Measurements from ENCODE around the gene TTC7B. TPM values are rescaled to one million over a fixed set of nuclear protein-coding genes. Genes with fewer than 3 reads are reported as not detected.

Gene TTC7B
- total RNA-seq, 1 donor from 2014 or later: 83.1 TPM

GRCh38 chr14:90612801-90613200 is 203.4 kb downstream of the TTC7B start:
- Mint-ChIP-seq H3K4me1 (ENCODE audit: low read depth, unreplicated experiment) (peaks cover 17% of the 10 kb centered on the region), H3K36me3 (ENCODE audit: unreplicated experiment) (no peaks in the 10 kb centered on the region), H3K27me3 (ENCODE audit: unreplicated experiment) (no peaks in the 10 kb centered on the region), H3K9me3 (ENCODE audit: unreplicated experiment) (peaks cover 2% of the 10 kb centered on the region), H3K4me3 (ENCODE audit: unreplicated experiment) (no peak overlapping the region), H3K27ac (ENCODE audit: unreplicated experiment) (no peak overlapping the region)
- TF ChIP-seq CTCF (IDR thresholded peaks at IDR 0.05; ENCODE audit: partially characterized antibody, unreplicated experiment): no peak
- DNase-seq: no peak

GRCh38 chr14:90611936-90612335 is 204.3 kb downstream of the TTC7B start:
- Mint-ChIP-seq H3K4me3 (ENCODE audit: unreplicated experiment) (no peak overlapping the region), H3K4me1 (ENCODE audit: low read depth, unreplicated experiment) (peaks cover 17% of the 10 kb centered on the region), H3K27me3 (ENCODE audit: unreplicated experiment) (no peaks in the 10 kb centered on the region), H3K27ac (ENCODE audit: unreplicated experiment) (no peak overlapping the region), H3K9me3 (ENCODE audit: unreplicated experiment) (peaks cover 2% of the 10 kb centered on the region), H3K36me3 (ENCODE audit: unreplicated experiment) (no peaks in the 10 kb centered on the region)
- no peak for DNase-seq
- TF ChIP-seq CTCF (IDR thresholded peaks at IDR 0.05; ENCODE audit: partially characterized antibody, unreplicated experiment): no peak

GRCh38 chr14:90611501-90611900 is 204.7 kb downstream of the TTC7B start:
- Mint-ChIP-seq H3K4me1 (ENCODE audit: low read depth, unreplicated experiment) (peaks cover 17% of the 10 kb centered on the region), H3K27ac (ENCODE audit: unreplicated experiment) (no peak overlapping the region), H3K36me3 (ENCODE audit: unreplicated experiment) (no peaks in the 10 kb centered on the region), H3K4me3 (ENCODE audit: unreplicated experiment) (no peak overlapping the region), H3K9me3 (ENCODE audit: unreplicated experiment) (peaks cover 2% of the 10 kb centered on the region), H3K27me3 (ENCODE audit: unreplicated experiment) (no peaks in the 10 kb centered on the region)
- DNase-seq: no peak
- no peak for TF ChIP-seq CTCF (IDR thresholded peaks at IDR 0.05; ENCODE audit: partially characterized antibody, unreplicated experiment)

- no peaks in the 10 kb centered on the region for H3K36me3 Mint-ChIP-seq (ENCODE audit: unreplicated experiment)
- peaks cover 13% of the 10 kb centered on the region for H3K4me1 Mint-ChIP-seq (ENCODE audit: low read depth, unreplicated experiment)
- TF ChIP-seq CTCF (IDR thresholded peaks at IDR 0.05; ENCODE audit: partially characterized antibody, unreplicated experiment): no peak
- H3K4me3 Mint-ChIP-seq (ENCODE audit: unreplicated experiment): no peak overlapping the region
- DNase-seq: no peak
- peaks cover 2% of the 10 kb centered on the region for H3K9me3 Mint-ChIP-seq (ENCODE audit: unreplicated experiment)
- H3K27me3 Mint-ChIP-seq (ENCODE audit: unreplicated experiment): no peaks in the 10 kb centered on the region
- no peak overlapping the region for H3K27ac Mint-ChIP-seq (ENCODE audit: unreplicated experiment)
These were observed 205.7 kb downstream of the TTC7B start for GRCh38 chr14:90610346-90611040.

- DNase-seq: no peak
- Mint-ChIP-seq H3K9me3 (ENCODE audit: unreplicated experiment) (peaks cover 1% of the 10 kb centered on the region), H3K27me3 (ENCODE audit: unreplicated experiment) (no peaks in the 10 kb centered on the region), H3K4me3 (ENCODE audit: unreplicated experiment) (no peak overlapping the region), H3K27ac (ENCODE audit: unreplicated experiment) (no peak overlapping the region), H3K4me1 (ENCODE audit: low read depth, unreplicated experiment) (peaks cover 7% of the 10 kb centered on the region), H3K36me3 (ENCODE audit: unreplicated experiment) (no peaks in the 10 kb centered on the region)
- TF ChIP-seq CTCF (IDR thresholded peaks at IDR 0.05; ENCODE audit: partially characterized antibody, unreplicated experiment): no peak
These were observed 206.9 kb downstream of the TTC7B start for GRCh38 chr14:90609376-90609775.
